Stimulated activated CD4-positive, alpha-beta T cell treated with anti-CD3 and anti-CD28 coated beads, Interleukin-2, amount 100 ng/mL, for 24 hours (primary cell): ENCODE results near the gene RELN.

Experiments
- DNase-seq, 2 donors: peaks; one replicate each; pipeline ENCODE4 v3.0.0-alpha.2; 2020

RELN gene

GRCh38 chr7:103989785-103990767 is 618 bp upstream of the RELN start:
- DNase-seq, result peak in 1 of 2 donors; percentile 12

GRCh38 chr7:103988468-103989199 is 824 bp downstream of the RELN start:
- no peak for DNase-seq

GRCh38 chr7:103987451-103987850 is 2.0 kb downstream of the RELN start:
- DNase-seq, result no peak

GRCh38 chr7:103985565-103986126 is 3.8 kb downstream of the RELN start:
- no peak for DNase-seq

- DNase-seq, result no peak
These were observed 5.4 kb downstream of the RELN start for GRCh38 chr7:103984050-103984449.

GRCh38 chr7:103983201-103983977 is 6.1 kb downstream of the RELN start:
- DNase-seq, result no peak

GRCh38 chr7:103981003-103981423 is 8.4 kb downstream of the RELN start:
- DNase-seq, result no peak

GRCh38 chr7:103972779-103973434 is 16.6 kb downstream of the RELN start:
- no peak for DNase-seq

GRCh38 chr7:103967401-103967800 is 22.1 kb downstream of the RELN start:
- no peak for DNase-seq

GRCh38 chr7:103966593-103967277 is 22.7 kb downstream of the RELN start:
- no peak for DNase-seq

- no peak for DNase-seq
These were observed 25.2 kb downstream of the RELN start for GRCh38 chr7:103964269-103964668.

- no peak for DNase-seq
These were observed 27.4 kb downstream of the RELN start for GRCh38 chr7:103962070-103962469.

GRCh38 chr7:103958284-103958818 is 31.1 kb downstream of the RELN start:
- DNase-seq, result no peak

GRCh38 chr7:103955985-103956384 is 33.5 kb downstream of the RELN start:
- DNase-seq, result no peak

GRCh38 chr7:103952408-103952807 is 37.0 kb downstream of the RELN start:
- DNase-seq, result no peak

GRCh38 chr7:103951311-103951710 is 38.1 kb downstream of the RELN start:
- no peak for DNase-seq

GRCh38 chr7:103949374-103949773 is 40.1 kb downstream of the RELN start:
- no peak for DNase-seq

GRCh38 chr7:103947026-103947655 is 42.3 kb downstream of the RELN start:
- DNase-seq, result no peak

- DNase-seq, result no peak
These were observed 45.1 kb downstream of the RELN start for GRCh38 chr7:103944230-103944900.

GRCh38 chr7:103941976-103942375 is 47.5 kb downstream of the RELN start:
- DNase-seq, result no peak
